K562 (cell line): Measurements from ENCODE around the gene HSFX3. TPM values are rescaled to one million over a fixed set of nuclear protein-coding genes. Genes with fewer than 3 reads are reported as not detected.

Source experiments
- ATAC-seq: fragments of 200-7000 bp; cut with Tn5 transposase; 3 replicates; pipeline ENCODE4 v1.9.1; 2020; ENCODE audit warnings: moderate library complexity
- BruUV-seq: library from RNA; stranded (reverse); fragments of 400-500 nt; replicated peaks from 2 replicates; lab custom pipeline; 2021; lab: Mats Ljungman, UMichigan
- CTCF ChIA-PET: fragments of 300-600 bp; formaldehyde crosslinking; extraction: SDS; loops from one replicate; lab custom pipeline; 2021; ENCODE audit warnings: low intra/inter-chr PET ratio; lab: Yijun Ruan, JAX
- POLR2A ChIA-PET: fragments of 300-600, 350-650 bp; sonication (Branson Sonifier 250); formaldehyde crosslinking; extraction: SDS; loops from one replicate; lab custom pipeline; 2021; ENCODE audit warnings: antibody characterized with exemption, inconsistent platforms; lab: Yijun Ruan, JAX
- DNase-seq, 4 experiments: peaks; one replicate each; pipeline versions ENCODE4 v3.0.0 to v3.0.0-alpha.2; 2011 to 2018; ENCODE audit warnings: low spot score in 3 of 4, mixed read lengths in 3 of 4; ENCODE audit errors: extremely low read depth in 1 of 4
- FAIRE-seq: peaks from 2 replicates; lab custom pipeline; 2011; peaks lifted over from hg19 to GRCh38; lab: Jason Lieb, UNC
- H2AFZ ChIP-seq: 2 replicates; pipeline ENCODE4 v1.6.0; 2011; ENCODE audit warnings: low read depth, low read length, control low read depth, inconsistent platforms
- H3K27ac ChIP-seq: fragments of 200-600 bp; 3 replicates; pipeline ENCODE4 v1.8.0; 2011; ENCODE audit warnings: low read depth, mild to moderate bottlenecking, control low read depth, inconsistent platforms, low read length, moderate library complexity, mixed read lengths; ENCODE audit errors: extremely low read depth
- H3K27me3 ChIP-seq, 2 experiments: fragments of 300-600 bp in 1 of 2; 2 replicates in 1 of 2; 3 replicates in 1 of 2; pipeline versions ENCODE4 v1.6.0 to v1.8.0; 2011; ENCODE audit warnings: inconsistent platforms in 2 of 2, low read length in 2 of 2, mild to moderate bottlenecking in 1 of 2, mixed read lengths in 1 of 2, moderate library complexity in 1 of 2; ENCODE audit not compliant: control insufficient read depth in 2 of 2, insufficient read depth in 2 of 2
- H3K36me3 ChIP-seq: fragments of 300-600 bp; 3 replicates; pipeline ENCODE4 v1.8.0; 2011; ENCODE audit warnings: mild to moderate bottlenecking, low read length, inconsistent platforms; ENCODE audit not compliant: control insufficient read depth, insufficient read depth
- H3K4me1 ChIP-seq, 2 experiments: fragments of 200-600 bp in 1 of 2; replicated peaks in 1 of 2; 2 replicates in 1 of 2; 3 replicates in 1 of 2; pipeline versions ENCODE4 v1.5.1 to v1.8.0; 2011; ENCODE audit warnings: inconsistent platforms in 2 of 2, low read length in 2 of 2, mild to moderate bottlenecking in 1 of 2, mixed read lengths in 1 of 2, moderate library complexity in 1 of 2; ENCODE audit not compliant: control insufficient read depth in 2 of 2, insufficient read depth in 2 of 2
- H3K4me2 ChIP-seq: 2 replicates; pipeline ENCODE4 v1.6.1; 2011; ENCODE audit warnings: low read length, control low read depth, inconsistent platforms, mixed read lengths; ENCODE audit not compliant: insufficient read depth
- H3K4me3 ChIP-seq: fragments of 200-600 bp; sonication (generic), shearing (Covaris generic); 2 replicates; pipeline ENCODE4 v1.5.1; 2016; ENCODE audit warnings: control low read depth, inconsistent platforms
- H3K79me2 ChIP-seq: fragments of 200-600 bp; 3 replicates; pipeline ENCODE4 v1.8.0; 2011; ENCODE audit warnings: low read length, inconsistent platforms; ENCODE audit not compliant: control insufficient read depth, insufficient read depth
- H3K9ac ChIP-seq, 2 experiments: 2 replicates each; pipeline versions ENCODE4 v1.6.0 to v1.6.1; 2011; ENCODE audit warnings: low read depth in 2 of 2, low read length in 2 of 2, control low read depth in 1 of 2, inconsistent platforms in 1 of 2, mild to moderate bottlenecking in 1 of 2, mixed read lengths in 1 of 2; ENCODE audit not compliant: insufficient read depth in 1 of 2
- H3K9me1 ChIP-seq: one replicate; pipeline ENCODE4 v1.6.0; 2011; ENCODE audit warnings: inconsistent platforms, mild to moderate bottlenecking, low read length, moderate library complexity; ENCODE audit not compliant: control insufficient read depth, insufficient read depth
- H3K9me3 ChIP-seq: replicated peaks from 2 replicates; pipeline ENCODE4 v1.5.1; 2011; ENCODE audit warnings: low read depth, low read length, inconsistent platforms; ENCODE audit not compliant: control insufficient read depth, insufficient read depth
- H4K20me1 ChIP-seq: replicated peaks from 2 replicates; pipeline ENCODE4 v1.6.1; 2011; ENCODE audit warnings: low read length, inconsistent platforms, mixed read lengths; ENCODE audit not compliant: control insufficient read depth, insufficient read depth
- CHD1 ChIP-seq: fragments of 200-600 bp; sonication (generic); IDR thresholded peaks from one replicate; pipeline ENCODE4 v1.6.1; 2012; ENCODE audit warnings: mild to moderate bottlenecking, moderate library complexity, low read length, inconsistent platforms
- DACH1 ChIP-seq: fragments of 450-650 bp; IDR thresholded peaks from 2 replicates; pipeline ENCODE4 v1.6.1; 2018; ENCODE audit not compliant: partially characterized antibody
- EHMT2 ChIP-seq: fragments of 450-650 bp; IDR thresholded peaks from 2 replicates; pipeline ENCODE4 v1.6.1; 2018; ENCODE audit warnings: antibody characterized with exemption
- FOSL1 ChIP-seq: fragments of 200-800 bp; sonication (Bioruptor generic); conservative IDR thresholded peaks from 2 replicates; pipeline ENCODE4 v1.6.1; 2016; ENCODE audit warnings: missing genetic modification characterization, missing compliant biosample characterization
- GABPB1 ChIP-seq: sonication (generic); formaldehyde crosslinking; IDR thresholded peaks from 2 replicates; pipeline ENCODE4 v1.8.0; 2022; ENCODE audit warnings: mild to moderate bottlenecking, missing genetic modification reagents
- GTF2A2 ChIP-seq: IDR thresholded peaks from 2 replicates; pipeline ENCODE4 v1.6.1; 2016; ENCODE audit warnings: mild to moderate bottlenecking, missing genetic modification characterization, missing compliant biosample characterization
- GTF2E2 ChIP-seq: fragments of 200-800 bp; sonication (Bioruptor generic); IDR thresholded peaks from 2 replicates; pipeline ENCODE4 v1.6.1; 2016; ENCODE audit warnings: missing genetic modification characterization, missing compliant biosample characterization
- GTF2F1 ChIP-seq: IDR thresholded peaks from 2 replicates; pipeline ENCODE4 v1.6.1; 2011; ENCODE audit warnings: low read depth, low read length, improper control_type of control experiment
- HOXB6 ChIP-seq: fragments of 250-450 bp; sonication (Bioruptor Pico); IDR thresholded peaks from 2 replicates; pipeline ENCODE4 v1.5.1; 2022; ENCODE audit warnings: mild to moderate bottlenecking, borderline replicate concordance
- MAZ ChIP-seq, 2 experiments: fragments of 450-650 bp in 1 of 2; sonication (generic) in 1 of 2; formaldehyde crosslinking; IDR thresholded peaks in 1 of 2; conservative IDR thresholded peaks in 1 of 2; 2 replicates each; pipeline versions ENCODE4 v1.4.0 to v1.5.0; 2020; ENCODE audit warnings: mild to moderate bottlenecking in 1 of 2, missing genetic modification reagents in 1 of 2
- PCBP1 ChIP-seq: fragments of 200-400 bp; formaldehyde crosslinking; IDR thresholded peaks from 2 replicates; pipeline ENCODE4 v1.6.1; 2018; ENCODE audit warnings: mild to moderate bottlenecking, low read depth, low read length; ENCODE audit not compliant: poor library complexity, severe bottlenecking
- SIN3A ChIP-seq, 2 experiments: fragments of 150-350 bp in 1 of 2; IDR thresholded peaks; 2 replicates each; pipeline ENCODE4 v1.6.1; 2011 to 2016; ENCODE audit warnings: borderline replicate concordance in 2 of 2, low read depth in 2 of 2, low read length in 2 of 2, mild to moderate bottlenecking in 2 of 2, moderate library complexity in 2 of 2; ENCODE audit not compliant: control insufficient read depth in 1 of 2
- SP1 ChIP-seq: sonication (generic); formaldehyde crosslinking; IDR thresholded peaks from 2 replicates; pipeline ENCODE4 v1.8.1; 2022; ENCODE audit warnings: mild to moderate bottlenecking, missing genetic modification reagents
- TFAP4 ChIP-seq: sonication (generic); formaldehyde crosslinking; IDR thresholded peaks from 2 replicates; pipeline ENCODE4 v1.8.0; 2022; ENCODE audit warnings: missing genetic modification reagents, mild to moderate bottlenecking, moderate library complexity, borderline replicate concordance
- ZFP36 ChIP-seq: fragments of 150-350 bp; IDR thresholded peaks from 2 replicates; pipeline ENCODE4 v1.6.1; 2018; ENCODE audit warnings: low read length, low read depth; ENCODE audit not compliant: partially characterized antibody
- ZNF197 ChIP-seq: fragments of 200-800 bp; sonication (Bioruptor generic); IDR thresholded peaks from 2 replicates; pipeline ENCODE4 v1.6.1; 2016; ENCODE audit warnings: low read depth, missing genetic modification characterization, missing compliant biosample characterization
- ZNF224 ChIP-seq: sonication (generic); formaldehyde crosslinking; IDR thresholded peaks from 2 replicates; pipeline ENCODE4 v1.8.0; 2022; ENCODE audit warnings: mild to moderate bottlenecking, missing genetic modification reagents
- ZNF263 ChIP-seq: sonication (generic); formaldehyde crosslinking; IDR thresholded peaks from 2 replicates; pipeline ENCODE4 v1.8.0; 2022; ENCODE audit warnings: mild to moderate bottlenecking, missing genetic modification reagents, borderline replicate concordance
- WGBS: fragments of 100-300 bp; shearing (Covaris generic); methylation state at CpG from one replicate; pipeline ENCODE4 v1.1.6; 2016; ENCODE audit warnings: low coverage, mixed read lengths; ENCODE audit not compliant: insufficient coverage; ENCODE audit errors: missing lambda C conversion rate; 5-methylcytosine and 5-hydroxymethylcytosine counted together
- in situ Hi-C: fragments of 300-500 bp; cut with MboI; formaldehyde crosslinking; loops from 4 replicates; pipeline ENCODE4 v1.15.0; 2018; ENCODE audit warnings: inconsistent platforms, mixed read lengths
- intact Hi-C: fragments of 100-400 bp; cut with micrococcal nuclease; formaldehyde crosslinking; loops from 2 replicates; pipeline ENCODE4 v1.14.2; 2022
- polyA plus RNA-seq, 8 experiments: library from polyadenylated mRNA; depleted of rRNA in 4 of 8; stranded (reverse) in 5 of 8; unstranded in 3 of 8; fragments of >200 nt; fragmentation: Nextera tagmentation in 2 of 8; fragmentation: Illumina TruSeq in 1 of 8; extraction: Ambion mirVana in 2 of 8; extraction: Trizol in 1 of 8; gene quantifications; 2 replicates each; pipeline versions ENCODE4 v1.2.1 to v1.2.3, GENCODE V29; 2011 to 2014; ENCODE audit warnings: inconsistent platforms in 1 of 8, missing spikeins in 1 of 8
- total RNA-seq, 7 experiments: library from RNA; depleted of rRNA in 6 of 7; stranded (reverse); fragments of >200 nt in 6 of 7; fragmentation: Illumina TruSeq in 2 of 7; extraction: Trizol in 2 of 7; gene quantifications; 2 replicates each; pipeline versions ENCODE4 v1.2.1 to v1.2.3, GENCODE V29; 2011 to 2021; ENCODE audit warnings: low replicate concordance in 1 of 7

Gene HSFX3
- total and polyA plus RNA-seq, 9 of the 15 experiments (the other 6 are each of a cell fraction or from before 2014, with no cell fraction given), result 0.08 to 0.10 TPM; not detected in 7

- peak overlapping the region; percentile 86; the same call in 1 of the 2 replicates for H2AFZ ChIP-seq
- peak in 1 of 2 experiments; percentile 25; a peak in 1 of 4 replicates for TF ChIP-seq MAZ (CRISPR knock-in tag; conservative IDR thresholded peaks at IDR 0.05 in 1 of 2, IDR thresholded peaks at IDR 0.05 in 1 of 2)
- no peak for TF ChIP-seq GABPB1 (CRISPR knock-in tag)
- no peak for TF ChIP-seq ZNF197
- TF ChIP-seq SP1, result peak; percentile 64; the same call in 1 of the 2 replicates
- no peak for TF ChIP-seq HOXB6
- TF ChIP-seq ZNF263 (CRISPR knock-in tag), result peak; percentile 85; the same call in 1 of the 2 replicates
- no peak for TF ChIP-seq GTF2A2 (tag)
- no peak for TF ChIP-seq FOSL1 (tag)
- TF ChIP-seq PCBP1, result no peak
- no peak for TF ChIP-seq CHD1
- TF ChIP-seq EHMT2, result no peak
- TF ChIP-seq ZNF224 (CRISPR knock-in tag), result no peak
- TF ChIP-seq GTF2F1, result no peak
- TF ChIP-seq SIN3A (IDR thresholded peaks at IDR 0.05; ENCODE audit: borderline replicate concordance in 2 of 2, control insufficient read depth in 1 of 2, low read depth in 2 of 2, low read length in 2 of 2), result 0 out of 4 replicates have a peak, but pooled peaks of 1 of the 2 experiments have one; percentile 39
- TF ChIP-seq GTF2E2 (tag), result no peak
- TF ChIP-seq TFAP4 (CRISPR knock-in tag), result peak; percentile 91
- peak; percentile 79 for TF ChIP-seq DACH1
- TF ChIP-seq ZFP36, result no peak
These were observed 10.2 kb downstream of the HSFX3 start for GRCh38 chrX:149539283-149540130.

More at GRCh38 chrX:149539283-149540130, 10.2 kb downstream of the HSFX3 start:
- Histone ChIP-seq H4K20me1 (no peaks in the 10 kb centered on the region; the same call in 1 of the 2 replicates), H3K9me1 (no peaks in the 10 kb centered on the region), H3K9me3 (no peaks in the 10 kb centered on the region), H3K4me2 (peak overlapping the region; percentile 81), H3K27me3 (no peaks in the 10 kb centered on the region), H3K9ac (peak overlapping the region in 1 of 2 experiments; percentile 88; a peak in 2 of 4 replicates), H3K36me3 (no peaks in the 10 kb centered on the region), H3K27ac (no peak overlapping the region; the same call in 2 of the 3 replicates), H3K79me2 (peaks cover 9% of the 10 kb centered on the region; the same call in 1 of the 3 replicates), H3K4me3 (peak overlapping the region; percentile 58), H3K4me1 (peaks cover 8 to 16% of the 10 kb centered on the region in 2 experiments; a peak in 4 of 5 replicates)
- CTCF ChIA-PET, result interaction anchor here (0.6 kb wide), 1 partner anchor 25 kb away, joined by 4 read pairs; no protein-coding TSS in a partner anchor
- WGBS, result 0% methylated on average over 1 of the region's 34 CpGs
- DNase-seq (peak; percentile 77 to 93 (median 84)), FAIRE-seq (peak; percentile 96), ATAC-seq (peak; percentile 85)
- in situ Hi-C loops, result loop anchor here (10.0 kb wide), 1 partner anchor 405 kb away; no protein-coding TSS in a partner anchor
- no TSS peak for BruUV-seq
- intact Hi-C loops, result loop anchor here (5.0 kb wide), 1 partner anchor 32 kb away; the partner anchor contains the start of gene IDS
- POLR2A ChIA-PET, result interaction anchor here (1.2 kb wide), 1 partner anchor 12 kb away, joined by 3 read pairs; no protein-coding TSS in a partner anchor
